GM13976 (cell line): ENCODE data around the gene CAB39L.

Experiments
- DNase-seq: peaks from one replicate; pipeline ENCODE4 v3.0.0; 2012; ENCODE audit warnings: low spot score
- in situ Hi-C: fragments of 300-500 bp; cut with MboI; formaldehyde crosslinking; loops from one replicate; pipeline ENCODE4 v1.12.0; 2022; ENCODE audit warnings: low sequenced_read_pairs, mixed read lengths, inconsistent platforms; ENCODE audit not compliant: unreplicated experiment
- TF ChIP-seq, protein P1 (sequence below): IDR thresholded peaks from 2 replicates; pipeline ENCODE4 v1.5.1; 2012; ENCODE audit warnings: borderline replicate concordance, mild to moderate bottlenecking; ENCODE audit not compliant: insufficient read depth; ENCODE audit errors: extremely low read depth, missing control alignments, control extremely low read depth

Gene CAB39L

DNA sequence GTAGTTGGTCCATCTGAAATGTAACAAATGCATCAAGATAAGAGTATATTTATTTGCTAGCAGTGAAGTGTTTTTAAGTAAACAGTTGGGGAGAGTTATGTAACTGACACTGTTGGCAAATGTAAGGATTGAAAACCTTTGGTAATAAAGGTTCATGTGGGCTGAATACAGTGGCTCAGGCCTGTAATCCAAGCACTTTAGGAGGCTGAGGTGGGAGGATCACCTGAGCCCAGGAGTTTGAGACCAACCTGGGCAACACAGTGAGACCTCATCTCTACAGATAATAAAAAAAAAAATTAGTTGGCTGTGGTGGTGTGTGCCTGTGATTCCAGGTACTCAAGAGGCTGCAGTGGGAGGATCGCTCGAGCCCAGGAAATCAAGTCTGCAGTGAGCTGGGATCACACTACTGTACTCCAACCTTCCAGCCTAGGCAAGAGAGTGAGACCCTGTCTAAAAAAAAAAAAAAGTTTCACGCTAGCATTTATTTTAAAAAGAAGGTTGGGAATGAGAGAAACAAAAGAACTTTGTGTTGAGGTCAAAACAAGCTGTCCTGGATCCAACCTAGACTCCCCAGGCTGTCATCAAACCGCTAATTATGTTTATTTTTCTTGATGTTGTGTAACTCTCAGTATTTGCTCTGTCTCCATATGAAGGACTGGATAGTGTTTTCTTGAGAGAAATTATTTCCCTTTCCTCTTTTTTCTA lies 20.9 kb upstream of the CAB39L start:
- in situ Hi-C loops = no loop called here
- TF ChIP-seq, protein P1, sequence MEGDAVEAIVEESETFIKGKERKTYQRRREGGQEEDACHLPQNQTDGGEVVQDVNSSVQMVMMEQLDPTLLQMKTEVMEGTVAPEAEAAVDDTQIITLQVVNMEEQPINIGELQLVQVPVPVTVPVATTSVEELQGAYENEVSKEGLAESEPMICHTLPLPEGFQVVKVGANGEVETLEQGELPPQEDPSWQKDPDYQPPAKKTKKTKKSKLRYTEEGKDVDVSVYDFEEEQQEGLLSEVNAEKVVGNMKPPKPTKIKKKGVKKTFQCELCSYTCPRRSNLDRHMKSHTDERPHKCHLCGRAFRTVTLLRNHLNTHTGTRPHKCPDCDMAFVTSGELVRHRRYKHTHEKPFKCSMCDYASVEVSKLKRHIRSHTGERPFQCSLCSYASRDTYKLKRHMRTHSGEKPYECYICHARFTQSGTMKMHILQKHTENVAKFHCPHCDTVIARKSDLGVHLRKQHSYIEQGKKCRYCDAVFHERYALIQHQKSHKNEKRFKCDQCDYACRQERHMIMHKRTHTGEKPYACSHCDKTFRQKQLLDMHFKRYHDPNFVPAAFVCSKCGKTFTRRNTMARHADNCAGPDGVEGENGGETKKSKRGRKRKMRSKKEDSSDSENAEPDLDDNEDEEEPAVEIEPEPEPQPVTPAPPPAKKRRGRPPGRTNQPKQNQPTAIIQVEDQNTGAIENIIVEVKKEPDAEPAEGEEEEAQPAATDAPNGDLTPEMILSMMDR = no peak
- no peak for DNase-seq

DNA sequence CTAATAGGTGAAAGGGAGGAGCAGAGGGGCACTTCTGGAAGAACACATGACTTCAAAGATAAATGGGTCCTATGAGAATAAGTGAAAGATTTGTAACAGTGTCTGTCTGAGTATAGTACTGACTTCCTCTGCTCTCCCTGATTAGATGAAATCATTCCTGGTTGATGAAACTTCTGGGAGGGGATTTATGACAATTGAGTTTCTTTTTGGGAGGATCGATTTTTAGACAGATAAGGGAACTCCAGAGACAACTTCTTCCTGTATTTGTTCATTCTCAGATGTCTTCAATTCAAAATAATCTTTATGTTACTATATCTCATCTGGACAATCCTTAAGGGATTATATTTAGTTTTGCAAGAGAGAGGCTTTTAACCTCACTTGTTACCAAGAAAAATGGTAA lies 20.2 kb upstream of the CAB39L start:
- DNase-seq = no peak
- in situ Hi-C loops = no loop called here
- TF ChIP-seq, protein P1 = no peak

DNA sequence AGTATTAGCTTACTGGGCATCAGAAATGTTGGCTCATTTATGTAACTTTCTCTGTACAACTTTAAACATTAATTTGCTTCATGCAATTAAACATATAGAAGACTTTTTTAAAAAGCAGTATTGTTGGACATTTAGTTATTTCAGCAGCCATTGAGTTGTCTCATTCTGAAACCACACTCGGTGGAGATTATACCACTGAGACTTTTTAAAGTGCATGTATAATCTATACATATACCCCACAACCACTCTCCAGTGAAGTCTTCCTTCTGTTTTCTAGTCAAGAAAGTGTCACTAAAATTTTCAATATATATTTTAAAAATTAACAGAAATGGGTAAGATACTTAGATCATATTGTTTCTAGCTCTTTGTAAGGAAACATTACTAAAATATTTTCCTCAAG lies 15.7 kb upstream of the CAB39L start:
- peak; percentile 34 for DNase-seq
- TF ChIP-seq, protein P1 = no peak
- in situ Hi-C loops = no loop called here

DNA sequence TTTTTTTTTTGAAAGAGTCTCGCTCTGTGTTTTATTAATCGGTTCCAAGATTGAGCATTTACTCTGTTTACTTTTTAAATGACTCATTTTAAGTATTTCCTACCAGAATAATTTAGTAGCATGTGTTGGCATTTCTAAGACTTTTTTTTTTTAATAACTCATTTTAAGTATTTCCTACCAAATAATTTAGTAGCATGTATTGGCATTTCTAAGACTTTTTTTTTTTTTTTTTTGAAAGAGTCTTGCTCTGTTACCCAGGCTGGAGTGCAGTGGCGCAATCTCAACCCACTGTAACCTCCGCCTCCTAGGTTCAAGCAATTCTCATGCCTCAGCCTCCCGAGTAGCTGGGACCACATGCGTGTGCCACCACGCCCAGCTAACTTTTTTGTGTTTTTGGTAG lies 13.4 kb upstream of the CAB39L start:
- DNase-seq = no peak
- TF ChIP-seq, protein P1 = no peak
- in situ Hi-C loops = no loop called here

DNA sequence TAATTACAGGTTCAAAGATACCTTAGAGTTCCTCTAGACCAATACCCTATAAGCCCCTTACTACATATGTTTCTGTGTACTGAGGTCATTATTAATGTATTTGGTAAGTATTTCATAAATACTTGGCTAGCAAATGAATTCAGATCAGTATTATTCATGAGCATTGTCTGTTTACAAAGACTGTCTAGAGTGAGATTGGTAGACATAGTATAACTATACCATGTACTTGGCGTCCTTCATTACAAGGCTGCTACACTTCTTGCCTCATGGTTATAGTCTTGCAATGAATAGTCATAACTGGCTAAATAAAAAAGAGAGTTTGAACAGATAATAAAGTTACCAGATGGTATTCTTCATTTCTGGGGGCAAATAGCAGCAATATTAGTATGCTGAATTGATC lies 12.3 kb upstream of the CAB39L start:
- in situ Hi-C loops = no loop called here
- TF ChIP-seq, protein P1 = no peak
- no peak for DNase-seq

DNA sequence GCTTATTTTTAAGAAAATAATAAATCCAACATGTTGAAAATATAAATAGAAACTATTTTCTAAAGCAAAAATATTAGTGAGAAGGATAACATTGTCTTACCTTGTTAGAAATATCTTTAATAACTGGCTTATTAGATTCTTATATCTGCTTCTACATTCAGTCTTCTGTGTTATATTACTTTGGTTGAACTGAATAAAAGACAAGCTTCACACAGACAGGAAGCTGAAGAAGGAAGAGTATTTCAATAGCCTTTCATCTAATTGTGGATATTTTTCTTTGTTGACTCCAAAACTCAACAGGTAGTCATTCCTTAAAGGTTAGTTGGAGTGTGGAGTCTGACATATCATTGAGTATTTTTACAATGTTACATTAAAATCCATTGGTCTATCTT lies 11.1 kb upstream of the CAB39L start:
- in situ Hi-C loops = no loop called here
- TF ChIP-seq, protein P1 = no peak
- no peak for DNase-seq
